HUES64 (cell line): Measurements from ENCODE around the gene FKBP7.

Experiments used
- H3K27ac ChIP-seq: 2 replicates; pipeline ENCODE4 v1.7.0; 2013; ENCODE audit warnings: low read depth, low read length, inconsistent platforms
- H3K27me3 ChIP-seq: 2 replicates; pipeline ENCODE4 v1.6.1; 2013; ENCODE audit warnings: mild to moderate bottlenecking, low read length; ENCODE audit not compliant: insufficient read depth
- H3K36me3 ChIP-seq: 2 replicates; pipeline ENCODE4 v1.6.1; 2013; ENCODE audit warnings: mild to moderate bottlenecking, low read length; ENCODE audit not compliant: insufficient read depth
- H3K4me1 ChIP-seq: 2 replicates; pipeline ENCODE4 v1.6.1; 2013; ENCODE audit warnings: mild to moderate bottlenecking, low read length, moderate library complexity; ENCODE audit not compliant: insufficient read depth
- H3K4me3 ChIP-seq: 2 replicates; pipeline ENCODE4 v1.5.1; 2013; ENCODE audit warnings: mild to moderate bottlenecking, low read length, moderate library complexity
- H3K9ac ChIP-seq: 2 replicates; pipeline ENCODE4 v1.6.1; 2013; ENCODE audit warnings: mild to moderate bottlenecking, low read depth, low read length
- H3K9me3 ChIP-seq: 2 replicates; pipeline ENCODE4 v1.6.1; 2013; ENCODE audit warnings: low read depth, low read length; ENCODE audit not compliant: insufficient read depth
- WGBS: fragments of 150-250, 120-280 bp; methylation state at CpG from one replicate; pipeline ENCODE4 v1.1.7; 2013; ENCODE audit warnings: missing lambda C conversion rate; 5-methylcytosine and 5-hydroxymethylcytosine counted together

The FKBP7 gene

DNA sequence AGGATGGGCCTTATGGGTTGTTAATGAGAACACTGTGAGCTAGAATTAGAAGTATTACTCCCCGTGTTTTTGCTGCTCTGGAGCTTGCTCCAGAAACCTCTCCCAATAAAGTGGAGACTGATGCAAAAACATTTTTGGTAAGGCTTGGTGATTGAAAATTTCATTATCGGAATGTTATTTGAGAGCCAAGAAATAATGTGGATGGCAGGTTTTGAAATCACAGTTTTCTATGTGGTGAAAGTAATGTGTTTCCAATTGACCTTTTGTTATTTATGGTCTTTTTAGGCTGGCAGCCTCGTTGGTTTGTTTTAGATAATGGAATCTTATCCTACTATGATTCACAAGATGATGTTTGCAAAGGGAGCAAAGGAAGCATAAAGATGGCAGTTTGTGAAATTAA is 7.0 kb upstream of the FKBP7 start:
- peaks cover 16% of the 10 kb centered on the region for H3K4me1 ChIP-seq
- H3K36me3 ChIP-seq: peaks cover 4% of the 10 kb centered on the region; the same call in 1 of the 2 replicates
- H3K9ac ChIP-seq: no peak overlapping the region
- H3K27ac ChIP-seq: no peak overlapping the region
- WGBS: 87% methylated on average over 2 of the region's 3 CpGs
- H3K9me3 ChIP-seq: no peaks in the 10 kb centered on the region
- no peaks in the 10 kb centered on the region for H3K27me3 ChIP-seq
- H3K4me3 ChIP-seq: no peak overlapping the region

DNA sequence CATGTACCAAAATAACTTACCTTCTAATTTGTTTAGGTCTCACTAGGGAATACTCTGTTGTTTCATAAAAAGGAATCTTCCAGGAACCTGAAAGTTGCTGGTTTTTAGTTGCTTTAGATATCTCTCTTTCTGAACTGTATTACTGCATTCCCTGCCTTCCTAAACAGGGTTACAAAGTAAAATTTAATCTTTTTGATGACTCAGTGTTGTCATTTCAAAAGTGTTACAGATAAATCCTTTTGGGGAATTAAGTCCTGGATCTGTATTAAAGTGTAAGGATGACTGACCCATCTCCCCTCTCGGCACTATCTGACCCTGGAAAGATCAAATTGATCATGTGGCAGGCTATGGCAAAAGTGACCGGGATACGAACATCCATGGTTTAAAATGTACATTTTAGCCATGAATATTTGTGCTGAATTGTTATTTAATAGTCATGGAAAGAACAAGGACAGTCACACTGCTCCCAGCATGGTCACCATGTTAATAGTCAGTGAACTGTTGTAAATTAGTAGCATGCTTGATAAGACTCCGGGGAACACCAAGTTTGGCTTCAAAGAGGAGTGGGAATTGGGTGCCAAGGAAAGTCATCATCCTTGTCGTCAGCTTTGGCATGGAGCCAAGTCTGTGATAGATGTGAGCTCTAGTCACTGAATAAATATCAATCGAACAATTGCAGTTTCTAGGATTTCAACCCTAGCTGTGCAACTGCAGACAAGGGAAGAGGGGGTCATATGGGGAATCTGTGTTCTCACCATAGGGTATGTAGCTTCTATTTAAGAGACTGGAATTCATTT is 6.0 kb upstream of the FKBP7 start:
- Histone ChIP-seq H3K9me3 (no peaks in the 10 kb centered on the region), H3K4me3 (no peak overlapping the region), H3K4me1 (peaks cover 16% of the 10 kb centered on the region), H3K36me3 (0 out of 2 replicates have a peak, but pooled peaks cover 3% of the 10 kb centered on the region), H3K27me3 (peaks cover 4% of the 10 kb centered on the region; the same call in 1 of the 2 replicates), H3K9ac (no peak overlapping the region), H3K27ac (no peak overlapping the region)
- 92% methylated on average over 6 of the region's 6 CpGs for WGBS

DNA sequence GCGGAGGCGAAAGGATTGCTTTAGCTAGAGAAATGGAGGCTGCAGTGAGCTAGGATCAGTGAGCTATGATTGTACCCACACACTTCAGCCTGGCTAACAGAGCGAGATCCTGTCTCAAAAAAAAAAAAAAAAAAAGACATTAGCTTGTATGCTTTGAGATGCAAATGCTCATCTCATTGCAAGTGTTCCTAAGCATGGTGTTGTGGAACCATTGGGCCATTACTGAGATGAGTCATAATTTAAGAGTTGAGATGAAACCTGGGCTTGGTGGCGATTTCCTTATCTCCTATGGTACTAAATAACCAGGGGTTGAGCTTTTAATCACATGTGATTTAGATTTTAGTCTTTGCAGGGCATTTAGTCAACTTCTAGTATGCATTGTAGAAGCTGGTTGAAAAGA is 4.0 kb upstream of the FKBP7 start:
- Histone ChIP-seq H3K27me3 (peaks cover 9% of the 10 kb centered on the region), H3K9ac (no peak overlapping the region), H3K27ac (no peak overlapping the region), H3K4me3 (peak overlapping the region; percentile 8; the same call in 1 of the 2 replicates), H3K4me1 (peaks cover 16% of the 10 kb centered on the region), H3K9me3 (no peaks in the 10 kb centered on the region), H3K36me3 (0 out of 2 replicates have a peak, but pooled peaks cover 3% of the 10 kb centered on the region)
- 80% methylated on average over 4 of the region's 4 CpGs for WGBS

GRCh38 chr2:178480227-178481181 is 2.1 kb upstream of the FKBP7 start, which contains the start of gene PLEKHA3:
PLEKHA3 (plus strand) TSS chr2:178480457; CDS start chr2:178480870, 413 bp downstream.
- Histone ChIP-seq H3K9me3 (no peaks in the 10 kb centered on the region), H3K36me3 (no peaks in the 10 kb centered on the region), H3K27me3 (peaks cover 9% of the 10 kb centered on the region), H3K27ac (peak within 1 kb of the TSS; percentile 70; the same call in 1 of the 2 replicates), H3K4me3 (peak within 1 kb of the TSS; percentile 89), H3K4me1 (peaks cover 16% of the 10 kb centered on the region), H3K9ac (peak within 1 kb of the TSS; percentile 75)
- 1% methylated on average over 92 of the region's 92 CpGs for WGBS

DNA sequence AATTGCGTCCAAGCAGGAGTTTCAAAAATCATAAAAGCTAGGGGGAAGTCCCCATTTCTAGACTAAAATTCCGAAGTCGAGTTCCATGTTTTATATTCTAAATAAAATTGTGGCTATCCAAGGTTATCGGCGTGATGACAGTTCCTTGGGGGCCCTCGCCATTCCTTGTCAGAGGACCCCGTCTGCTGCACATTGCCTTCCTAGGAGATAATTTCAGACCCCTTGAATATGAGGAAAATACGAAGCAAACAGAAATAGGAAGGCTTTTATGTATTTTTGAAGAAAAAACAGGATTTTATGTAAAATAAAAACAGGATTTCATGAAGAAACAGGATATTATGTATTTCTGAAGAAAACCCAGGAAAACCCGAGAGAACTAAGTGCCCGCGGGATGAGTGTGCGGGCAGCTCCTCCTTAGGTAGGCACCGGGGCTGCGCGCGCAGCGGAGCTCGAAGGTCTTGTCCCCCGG is 1.4 kb upstream of the FKBP7 start:
- H3K9ac ChIP-seq: peak overlapping the region; percentile 75
- peak overlapping the region; percentile 70; the same call in 1 of the 2 replicates for H3K27ac ChIP-seq
- peaks cover 16% of the 10 kb centered on the region for H3K4me1 ChIP-seq
- no peaks in the 10 kb centered on the region for H3K9me3 ChIP-seq
- peaks cover 9% of the 10 kb centered on the region for H3K27me3 ChIP-seq
- no peaks in the 10 kb centered on the region for H3K36me3 ChIP-seq
- peak overlapping the region; percentile 89 for H3K4me3 ChIP-seq
- 28% methylated on average over 19 of the region's 19 CpGs for WGBS

DNA sequence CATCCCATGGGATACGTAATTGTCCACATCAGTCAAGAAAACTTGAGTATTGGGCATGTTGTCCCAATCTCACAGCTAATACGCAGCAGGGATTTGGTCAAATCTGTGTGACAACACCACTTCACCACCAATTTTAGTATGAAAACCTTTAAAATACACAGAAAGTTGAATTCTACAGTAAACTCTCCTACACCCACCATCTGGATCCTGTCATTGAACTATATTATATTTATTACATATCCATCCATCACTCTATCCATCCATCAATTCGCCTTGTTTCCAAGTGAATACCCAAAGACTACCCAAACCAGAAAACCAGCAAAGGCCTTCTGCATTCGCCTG is 846 bp upstream of the FKBP7 start:
- WGBS: 65% methylated on average over 4 of the region's 4 CpGs
- H3K4me1 ChIP-seq: peaks cover 16% of the 10 kb centered on the region
- H3K27me3 ChIP-seq: peaks cover 9% of the 10 kb centered on the region
- H3K36me3 ChIP-seq: no peaks in the 10 kb centered on the region
- peak overlapping the region; percentile 89 for H3K4me3 ChIP-seq
- no peak overlapping the region for H3K9ac ChIP-seq
- H3K9me3 ChIP-seq: no peaks in the 10 kb centered on the region
- no peak overlapping the region for H3K27ac ChIP-seq

GRCh38 chr2:178478130-178478438 is 316 bp downstream of the FKBP7 start:
- Histone ChIP-seq H3K4me3 (peak overlapping the region; percentile 89), H3K9ac (peak overlapping the region; percentile 83), H3K9me3 (no peaks in the 10 kb centered on the region), H3K36me3 (no peaks in the 10 kb centered on the region), H3K27me3 (peaks cover 9% of the 10 kb centered on the region), H3K27ac (no peak overlapping the region), H3K4me1 (peaks cover 16% of the 10 kb centered on the region)
- 7% methylated on average over 10 of the region's 10 CpGs for WGBS

- Histone ChIP-seq H3K9me3 (no peaks in the 10 kb centered on the region), H3K27ac (no peak overlapping the region), H3K4me1 (peaks cover 17% of the 10 kb centered on the region), H3K27me3 (peaks cover 9% of the 10 kb centered on the region), H3K4me3 (peak overlapping the region; percentile 89), H3K36me3 (no peaks in the 10 kb centered on the region), H3K9ac (peak overlapping the region; percentile 83)
- 73% methylated on average over 2 of the region's 3 CpGs for WGBS
These were observed 814 bp downstream of the FKBP7 start for GRCh38 chr2:178477443-178478129.

- H3K4me3 ChIP-seq: no peak overlapping the region
- H3K4me1 ChIP-seq: peaks cover 6% of the 10 kb centered on the region
- H3K9me3 ChIP-seq: no peaks in the 10 kb centered on the region
- H3K36me3 ChIP-seq: no peaks in the 10 kb centered on the region
- H3K27me3 ChIP-seq: peaks cover 9% of the 10 kb centered on the region
- H3K9ac ChIP-seq: no peak overlapping the region
- no peak overlapping the region for H3K27ac ChIP-seq
These were observed 1.9 kb downstream of the FKBP7 start for GRCh38 chr2:178476477-178476876.

DNA sequence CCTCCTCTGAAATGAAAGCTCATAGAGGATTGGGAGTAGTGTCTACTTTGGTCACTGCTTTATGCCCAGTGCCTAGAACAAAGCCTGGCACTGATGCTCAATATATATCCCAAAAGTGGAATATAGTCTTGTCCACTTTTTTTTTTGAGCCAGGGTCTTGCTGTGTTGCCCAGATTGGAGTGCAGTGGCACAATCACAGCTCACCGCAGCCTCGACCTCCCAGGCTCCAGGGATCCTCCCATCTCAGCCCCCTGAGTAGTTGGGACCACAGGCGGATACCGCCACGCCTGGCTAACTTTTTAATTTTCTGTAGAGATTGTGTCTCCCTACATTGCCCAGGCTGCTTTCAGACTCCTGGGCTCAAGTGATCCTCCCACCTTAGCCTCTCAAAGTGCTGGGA is 3.8 kb downstream of the FKBP7 start:
- Histone ChIP-seq H3K27ac (no peak overlapping the region), H3K4me1 (peaks cover 3% of the 10 kb centered on the region), H3K9me3 (no peaks in the 10 kb centered on the region), H3K4me3 (no peak overlapping the region), H3K27me3 (peaks cover 6% of the 10 kb centered on the region), H3K36me3 (no peaks in the 10 kb centered on the region), H3K9ac (no peak overlapping the region)
- 95% methylated on average over 5 of the region's 5 CpGs for WGBS
